GM12878 (cell line): ENCODE data around the gene APLP2. TPM values are rescaled to one million over a fixed set of nuclear protein-coding genes. Genes with fewer than 3 reads are reported as not detected.

Source experiments
- ATAC-seq: fragments of 200-7000 bp; cut with Tn5 transposase; 3 replicates; pipeline ENCODE4 v1.9.1; 2020; ENCODE audit warnings: mild to moderate bottlenecking, moderate library complexity
- BruUV-seq: library from RNA; stranded (reverse); fragments of 400-500 nt; replicated peaks from 2 replicates; lab custom pipeline; 2021; lab: Mats Ljungman, UMichigan
- CTCF ChIA-PET: fragments of 300-600 bp; sonication (Branson Sonifier 250); formaldehyde crosslinking; extraction: SDS; loops from one replicate; lab custom pipeline; 2021; ENCODE audit warnings: inconsistent platforms; lab: Yijun Ruan, JAX
- POLR2A ChIA-PET: fragments of 350-600 bp; formaldehyde crosslinking; extraction: SDS; loops from one replicate; lab custom pipeline; 2021; ENCODE audit warnings: inconsistent platforms; lab: Charles Lee
- RAD21 ChIA-PET: fragments of 300-600 bp; sonication (Branson Sonifier 250); formaldehyde crosslinking; loops from one replicate; lab custom pipeline; 2023; ENCODE audit warnings: antibody characterized with exemption; ENCODE audit not compliant: unreplicated experiment; lab: Charles Lee
- SMC1A ChIA-PET: fragments of 300-600 bp; sonication (Branson Sonifier 250); formaldehyde crosslinking; loops from one replicate; lab custom pipeline; 2023; ENCODE audit not compliant: unreplicated experiment, uncharacterized antibody; lab: Charles Lee
- DNase-seq: peaks from one replicate; pipeline ENCODE4 v3.0.0-alpha.2; 2011; ENCODE audit warnings: low read depth, low spot score
- FAIRE-seq: peaks from 3 replicates; lab custom pipeline; 2011; peaks lifted over from hg19 to GRCh38; lab: Jason Lieb, UNC
- H2AFZ ChIP-seq: 2 replicates; pipeline ENCODE4 v1.6.0; 2011; ENCODE audit warnings: low read depth, low read length, control low read depth; ENCODE audit not compliant: control insufficient read depth
- H3K27ac ChIP-seq: 2 replicates; pipeline ENCODE4 v1.5.1; 2011; ENCODE audit warnings: control low read depth; ENCODE audit not compliant: control insufficient read depth, insufficient read depth
- H3K27me3 ChIP-seq, 2 experiments: replicated peaks in 1 of 2; 2 replicates each; pipeline versions ENCODE4 v1.6.0 to v1.6.1; 2011; ENCODE audit warnings: low read length in 1 of 2; ENCODE audit not compliant: control insufficient read depth in 2 of 2, insufficient read depth in 2 of 2
- H3K36me3 ChIP-seq, 2 experiments: 2 replicates each; pipeline ENCODE4 v1.5.1; 2011; ENCODE audit warnings: low read length in 1 of 2; ENCODE audit not compliant: control insufficient read depth in 2 of 2, insufficient read depth in 2 of 2
- H3K4me1 ChIP-seq: 2 replicates; pipeline ENCODE4 v1.6.1; 2011; ENCODE audit warnings: mild to moderate bottlenecking, low read length, moderate library complexity, mixed read lengths; ENCODE audit not compliant: control insufficient read depth, insufficient read depth
- H3K4me2 ChIP-seq: 2 replicates; pipeline ENCODE4 v1.6.0; 2011; ENCODE audit warnings: control low read depth; ENCODE audit not compliant: control insufficient read depth, insufficient read depth
- H3K4me3 ChIP-seq: fragments of 200-600 bp; sonication (generic); 2 replicates; pipeline ENCODE4 v1.5.1; 2016
- H3K79me2 ChIP-seq: 2 replicates; pipeline ENCODE4 v1.6.0; 2011; ENCODE audit warnings: low read length; ENCODE audit not compliant: control insufficient read depth, insufficient read depth
- H3K9ac ChIP-seq: 2 replicates; pipeline ENCODE4 v1.8.0; 2011; ENCODE audit warnings: low read length, control low read depth, mixed read lengths; ENCODE audit not compliant: control insufficient read depth, insufficient read depth
- H3K9me3 ChIP-seq: replicated peaks from 3 replicates; pipeline ENCODE4 v1.5.1; 2011; ENCODE audit warnings: mild to moderate bottlenecking, low read length; ENCODE audit not compliant: control insufficient read depth, insufficient read depth
- H4K20me1 ChIP-seq: 2 replicates; pipeline ENCODE4 v1.6.0; 2011; ENCODE audit not compliant: control insufficient read depth, insufficient read depth
- CBFB ChIP-seq: IDR thresholded peaks from 2 replicates; pipeline ENCODE4 v1.6.1; 2016; ENCODE audit warnings: antibody characterized with exemption, low read depth
- FOXM1 ChIP-seq: IDR thresholded peaks from 2 replicates; pipeline ENCODE4 v1.6.1; 2012; ENCODE audit warnings: low read depth, mild to moderate bottlenecking, inconsistent platforms, low read length, moderate library complexity
- PAX8 ChIP-seq: fragments of 450-650 bp; IDR thresholded peaks from 2 replicates; pipeline ENCODE4 v1.6.1; 2017; ENCODE audit warnings: mild to moderate bottlenecking, moderate library complexity
- POU2F2 ChIP-seq: IDR thresholded peaks from 3 replicates; pipeline ENCODE4 v1.6.1; 2011; ENCODE audit warnings: low read depth, mild to moderate bottlenecking, low read length, borderline replicate concordance
- SIN3A ChIP-seq: IDR thresholded peaks from 2 replicates; pipeline ENCODE4 v1.6.1; 2012; ENCODE audit warnings: low read depth, low read length, improper control_type of control experiment
- SPI1 ChIP-seq: IDR thresholded peaks from 2 replicates; pipeline ENCODE4 v1.6.1; 2011; ENCODE audit warnings: low read depth, mild to moderate bottlenecking, low read length, moderate library complexity, borderline replicate concordance; ENCODE audit not compliant: insufficient read depth
- SRF ChIP-seq, 2 experiments: IDR thresholded peaks; 2 replicates each; pipeline ENCODE4 v1.6.1; 2011; ENCODE audit warnings: low read depth in 2 of 2, low read length in 2 of 2, mild to moderate bottlenecking in 1 of 2, moderate library complexity in 1 of 2
- YBX1 ChIP-seq: fragments of 450-650 bp; IDR thresholded peaks from 2 replicates; pipeline ENCODE4 v1.6.1; 2016; ENCODE audit warnings: antibody characterized with exemption
- WGBS: methylation state at CpG from one replicate; pipeline ENCODE4 v1.1.6; 2016; ENCODE audit warnings: low lambda C conversion rate; ENCODE audit not compliant: insufficient replicate concordance, insufficient coverage; ENCODE audit errors: missing lambda C conversion rate; 5-methylcytosine and 5-hydroxymethylcytosine counted together
- in situ Hi-C: fragments of 300-500 bp; cut with MboI; formaldehyde crosslinking; loops from 9 replicates; pipeline ENCODE4 v1.14.3; 2018; ENCODE audit warnings: mixed read lengths
- intact Hi-C: fragments of 100-400 bp; cut with micrococcal nuclease; formaldehyde crosslinking; loops from one replicate; pipeline ENCODE4 v1.14.2; 2022; ENCODE audit not compliant: unreplicated experiment
- polyA plus RNA-seq, 11 experiments: library from polyadenylated mRNA; depleted of rRNA in 4 of 11; unstranded in 6 of 11; stranded (reverse) in 5 of 11; fragments of >200 nt; fragmentation: Nextera tagmentation in 4 of 11; fragmentation: Illumina TruSeq in 1 of 11; extraction: Ambion mirVana in 4 of 11; extraction: Trizol in 1 of 11; gene quantifications; 1 replicate in 1 of 11; 2 replicates in 10 of 11; pipeline versions ENCODE4 v1.2.1 to v1.2.3, GENCODE V29; 2011 to 2016; ENCODE audit warnings: inconsistent platforms in 2 of 11, missing spikeins in 2 of 11, low read depth in 1 of 11
- total RNA-seq, 4 experiments: library from RNA; depleted of rRNA in 3 of 4; stranded (reverse); fragments of >200 nt in 3 of 4; fragmentation: Illumina TruSeq in 1 of 4; extraction: Trizol in 1 of 4; gene quantifications; 2 replicates each; pipeline versions ENCODE4 v1.2.1 to v1.2.3, GENCODE V29; 2013 to 2021
- TF ChIP-seq, protein P1 (sequence below): fragments of 150-350 bp; IDR thresholded peaks from 2 replicates; pipeline ENCODE4 v1.6.1; 2016; ENCODE audit warnings: low read depth, low read length
- TF ChIP-seq, protein P2 (sequence below): fragments of 450-650 bp; formaldehyde crosslinking; IDR thresholded peaks from 2 replicates; pipeline ENCODE4 v1.4.0; 2020; ENCODE audit warnings: mild to moderate bottlenecking, moderate library complexity
- TF ChIP-seq, protein P3 (sequence below): fragments of 450-650 bp; IDR thresholded peaks from 2 replicates; pipeline ENCODE4 v1.6.1; 2017; ENCODE audit warnings: borderline replicate concordance
- TF ChIP-seq, protein P4 (sequence below): fragments of 450-650 bp; IDR thresholded peaks from 2 replicates; pipeline ENCODE4 v1.6.1; 2017; ENCODE audit warnings: mild to moderate bottlenecking, moderate library complexity

Gene APLP2
- total and polyA plus RNA-seq, 10 of the 15 experiments (the other 5 are each of a cell fraction or from before 2014, with no cell fraction given): 2.3 to 38.8 (median 21.3) TPM

DNA sequence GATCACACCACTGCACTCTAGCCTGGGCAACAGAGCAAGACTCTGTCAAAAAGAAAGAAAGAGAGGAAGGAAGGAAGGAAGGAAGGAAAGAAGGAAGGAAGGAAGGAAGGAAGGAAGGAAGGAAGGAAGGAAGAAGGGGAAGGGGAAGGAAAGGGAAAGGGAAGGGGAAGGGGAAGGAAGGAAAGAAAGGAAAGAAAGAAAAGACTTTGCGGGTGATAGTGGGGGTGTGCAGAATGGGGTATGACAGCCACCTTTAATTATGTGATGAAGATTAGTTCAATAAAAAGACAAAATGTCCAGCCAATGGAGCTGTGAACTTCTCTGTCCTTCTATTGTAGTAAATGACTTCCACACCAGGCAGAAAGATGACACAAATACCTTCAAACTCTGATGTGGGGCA lies 8.7 kb upstream of the APLP2 start:
- FAIRE-seq: no peak
- CTCF ChIA-PET: no interaction called here
- ATAC-seq: no peak
- in situ Hi-C loops (no loop called here), intact Hi-C loops (no loop called here)
- no peaks in the 10 kb centered on the region for H3K79me2 ChIP-seq
- RAD21 ChIA-PET: no interaction called here
- POLR2A ChIA-PET: interaction anchor here (1.0 kb wide), 1 partner anchor 13 kb away, joined by 3 read pairs; no protein-coding TSS in a partner anchor
- no TSS peak for BruUV-seq
- whole genome bisulfite sequencing: 55% methylated on average over 1 of the region's 1 CpG
- no peaks in the 10 kb centered on the region for H3K36me3 ChIP-seq
- no peaks in the 10 kb centered on the region for H3K9me3 ChIP-seq
- DNase-seq: no peak
- SMC1A ChIA-PET: no interaction called here
- H3K4me1 ChIP-seq: no peaks in the 10 kb centered on the region
- H4K20me1 ChIP-seq: no peaks in the 10 kb centered on the region
- no peak overlapping the region for H3K4me3 ChIP-seq
- no peak overlapping the region for H3K4me2 ChIP-seq
- H3K27ac ChIP-seq: no peak overlapping the region
- H3K9ac ChIP-seq: no peak overlapping the region
- no peak overlapping the region for H2AFZ ChIP-seq
- peaks cover 0 to 13% of the 10 kb centered on the region in 2 experiments; a peak in 2 of 4 replicates for H3K27me3 ChIP-seq
- TF ChIP-seq, protein P1, sequence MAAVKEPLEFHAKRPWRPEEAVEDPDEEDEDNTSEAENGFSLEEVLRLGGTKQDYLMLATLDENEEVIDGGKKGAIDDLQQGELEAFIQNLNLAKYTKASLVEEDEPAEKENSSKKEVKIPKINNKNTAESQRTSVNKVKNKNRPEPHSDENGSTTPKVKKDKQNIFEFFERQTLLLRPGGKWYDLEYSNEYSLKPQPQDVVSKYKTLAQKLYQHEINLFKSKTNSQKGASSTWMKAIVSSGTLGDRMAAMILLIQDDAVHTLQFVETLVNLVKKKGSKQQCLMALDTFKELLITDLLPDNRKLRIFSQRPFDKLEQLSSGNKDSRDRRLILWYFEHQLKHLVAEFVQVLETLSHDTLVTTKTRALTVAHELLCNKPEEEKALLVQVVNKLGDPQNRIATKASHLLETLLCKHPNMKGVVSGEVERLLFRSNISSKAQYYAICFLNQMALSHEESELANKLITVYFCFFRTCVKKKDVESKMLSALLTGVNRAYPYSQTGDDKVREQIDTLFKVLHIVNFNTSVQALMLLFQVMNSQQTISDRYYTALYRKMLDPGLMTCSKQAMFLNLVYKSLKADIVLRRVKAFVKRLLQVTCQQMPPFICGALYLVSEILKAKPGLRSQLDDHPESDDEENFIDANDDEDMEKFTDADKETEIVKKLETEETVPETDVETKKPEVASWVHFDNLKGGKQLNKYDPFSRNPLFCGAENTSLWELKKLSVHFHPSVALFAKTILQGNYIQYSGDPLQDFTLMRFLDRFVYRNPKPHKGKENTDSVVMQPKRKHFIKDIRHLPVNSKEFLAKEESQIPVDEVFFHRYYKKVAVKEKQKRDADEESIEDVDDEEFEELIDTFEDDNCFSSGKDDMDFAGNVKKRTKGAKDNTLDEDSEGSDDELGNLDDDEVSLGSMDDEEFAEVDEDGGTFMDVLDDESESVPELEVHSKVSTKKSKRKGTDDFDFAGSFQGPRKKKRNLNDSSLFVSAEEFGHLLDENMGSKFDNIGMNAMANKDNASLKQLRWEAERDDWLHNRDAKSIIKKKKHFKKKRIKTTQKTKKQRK: no peak
- TF ChIP-seq SPI1: no peak
- no peak for TF ChIP-seq POU2F2
- TF ChIP-seq YBX1: no peak
- TF ChIP-seq, protein P2, sequence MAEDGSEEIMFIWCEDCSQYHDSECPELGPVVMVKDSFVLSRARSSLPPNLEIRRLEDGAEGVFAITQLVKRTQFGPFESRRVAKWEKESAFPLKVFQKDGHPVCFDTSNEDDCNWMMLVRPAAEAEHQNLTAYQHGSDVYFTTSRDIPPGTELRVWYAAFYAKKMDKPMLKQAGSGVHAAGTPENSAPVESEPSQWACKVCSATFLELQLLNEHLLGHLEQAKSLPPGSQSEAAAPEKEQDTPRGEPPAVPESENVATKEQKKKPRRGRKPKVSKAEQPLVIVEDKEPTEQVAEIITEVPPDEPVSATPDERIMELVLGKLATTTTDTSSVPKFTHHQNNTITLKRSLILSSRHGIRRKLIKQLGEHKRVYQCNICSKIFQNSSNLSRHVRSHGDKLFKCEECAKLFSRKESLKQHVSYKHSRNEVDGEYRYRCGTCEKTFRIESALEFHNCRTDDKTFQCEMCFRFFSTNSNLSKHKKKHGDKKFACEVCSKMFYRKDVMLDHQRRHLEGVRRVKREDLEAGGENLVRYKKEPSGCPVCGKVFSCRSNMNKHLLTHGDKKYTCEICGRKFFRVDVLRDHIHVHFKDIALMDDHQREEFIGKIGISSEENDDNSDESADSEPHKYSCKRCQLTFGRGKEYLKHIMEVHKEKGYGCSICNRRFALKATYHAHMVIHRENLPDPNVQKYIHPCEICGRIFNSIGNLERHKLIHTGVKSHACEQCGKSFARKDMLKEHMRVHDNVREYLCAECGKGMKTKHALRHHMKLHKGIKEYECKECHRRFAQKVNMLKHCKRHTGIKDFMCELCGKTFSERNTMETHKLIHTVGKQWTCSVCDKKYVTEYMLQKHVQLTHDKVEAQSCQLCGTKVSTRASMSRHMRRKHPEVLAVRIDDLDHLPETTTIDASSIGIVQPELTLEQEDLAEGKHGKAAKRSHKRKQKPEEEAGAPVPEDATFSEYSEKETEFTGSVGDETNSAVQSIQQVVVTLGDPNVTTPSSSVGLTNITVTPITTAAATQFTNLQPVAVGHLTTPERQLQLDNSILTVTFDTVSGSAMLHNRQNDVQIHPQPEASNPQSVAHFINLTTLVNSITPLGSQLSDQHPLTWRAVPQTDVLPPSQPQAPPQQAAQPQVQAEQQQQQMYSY (CRISPR knock-in tag): no peak
- TF ChIP-seq, protein P3, sequence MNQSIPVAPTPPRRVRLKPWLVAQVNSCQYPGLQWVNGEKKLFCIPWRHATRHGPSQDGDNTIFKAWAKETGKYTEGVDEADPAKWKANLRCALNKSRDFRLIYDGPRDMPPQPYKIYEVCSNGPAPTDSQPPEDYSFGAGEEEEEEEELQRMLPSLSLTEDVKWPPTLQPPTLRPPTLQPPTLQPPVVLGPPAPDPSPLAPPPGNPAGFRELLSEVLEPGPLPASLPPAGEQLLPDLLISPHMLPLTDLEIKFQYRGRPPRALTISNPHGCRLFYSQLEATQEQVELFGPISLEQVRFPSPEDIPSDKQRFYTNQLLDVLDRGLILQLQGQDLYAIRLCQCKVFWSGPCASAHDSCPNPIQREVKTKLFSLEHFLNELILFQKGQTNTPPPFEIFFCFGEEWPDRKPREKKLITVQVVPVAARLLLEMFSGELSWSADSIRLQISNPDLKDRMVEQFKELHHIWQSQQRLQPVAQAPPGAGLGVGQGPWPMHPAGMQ: no peak
- no peak for TF ChIP-seq SRF (IDR thresholded peaks at IDR 0.05; ENCODE audit: low read depth in 2 of 2, low read length in 2 of 2)
- no peak for TF ChIP-seq SIN3A
- TF ChIP-seq CBFB: no peak
- TF ChIP-seq, protein P4, sequence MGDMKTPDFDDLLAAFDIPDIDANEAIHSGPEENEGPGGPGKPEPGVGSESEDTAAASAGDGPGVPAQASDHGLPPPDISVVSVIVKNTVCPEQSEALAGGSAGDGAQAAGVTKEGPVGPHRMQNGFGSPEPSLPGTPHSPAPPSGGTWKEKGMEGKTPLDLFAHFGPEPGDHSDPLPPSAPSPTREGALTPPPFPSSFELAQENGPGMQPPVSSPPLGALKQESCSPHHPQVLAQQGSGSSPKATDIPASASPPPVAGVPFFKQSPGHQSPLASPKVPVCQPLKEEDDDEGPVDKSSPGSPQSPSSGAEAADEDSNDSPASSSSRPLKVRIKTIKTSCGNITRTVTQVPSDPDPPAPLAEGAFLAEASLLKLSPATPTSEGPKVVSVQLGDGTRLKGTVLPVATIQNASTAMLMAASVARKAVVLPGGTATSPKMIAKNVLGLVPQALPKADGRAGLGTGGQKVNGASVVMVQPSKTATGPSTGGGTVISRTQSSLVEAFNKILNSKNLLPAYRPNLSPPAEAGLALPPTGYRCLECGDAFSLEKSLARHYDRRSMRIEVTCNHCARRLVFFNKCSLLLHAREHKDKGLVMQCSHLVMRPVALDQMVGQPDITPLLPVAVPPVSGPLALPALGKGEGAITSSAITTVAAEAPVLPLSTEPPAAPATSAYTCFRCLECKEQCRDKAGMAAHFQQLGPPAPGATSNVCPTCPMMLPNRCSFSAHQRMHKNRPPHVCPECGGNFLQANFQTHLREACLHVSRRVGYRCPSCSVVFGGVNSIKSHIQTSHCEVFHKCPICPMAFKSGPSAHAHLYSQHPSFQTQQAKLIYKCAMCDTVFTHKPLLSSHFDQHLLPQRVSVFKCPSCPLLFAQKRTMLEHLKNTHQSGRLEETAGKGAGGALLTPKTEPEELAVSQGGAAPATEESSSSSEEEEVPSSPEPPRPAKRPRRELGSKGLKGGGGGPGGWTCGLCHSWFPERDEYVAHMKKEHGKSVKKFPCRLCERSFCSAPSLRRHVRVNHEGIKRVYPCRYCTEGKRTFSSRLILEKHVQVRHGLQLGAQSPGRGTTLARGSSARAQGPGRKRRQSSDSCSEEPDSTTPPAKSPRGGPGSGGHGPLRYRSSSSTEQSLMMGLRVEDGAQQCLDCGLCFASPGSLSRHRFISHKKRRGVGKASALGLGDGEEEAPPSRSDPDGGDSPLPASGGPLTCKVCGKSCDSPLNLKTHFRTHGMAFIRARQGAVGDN: no peak
- no peak for TF ChIP-seq FOXM1
- no peak for TF ChIP-seq PAX8
